Fibroblast of the aortic adventitia (primary cell): Measurements from ENCODE around the gene KATNIP. TPM values are rescaled to one million over a fixed set of nuclear protein-coding genes. Genes with fewer than 3 reads are reported as not detected.

ENCODE experiments used
- DNase-seq: peaks from one replicate; pipeline ENCODE4 v3.0.0-alpha.2; 2010; ENCODE audit warnings: low read depth
- H3K4me3 ChIP-seq: 2 replicates; pipeline ENCODE4 v1.5.1; 2011; ENCODE audit warnings: low read depth, mild to moderate bottlenecking, control low read depth, low read length, moderate library complexity
- CTCF ChIP-seq: IDR thresholded peaks from 2 replicates; pipeline ENCODE4 v1.5.1; 2011; ENCODE audit warnings: mild to moderate bottlenecking, low read length, control low read depth, inconsistent platforms; ENCODE audit not compliant: insufficient read depth
- total RNA-seq: library from RNA; depleted of rRNA; stranded (reverse); fragments of >200 nt; gene quantifications from 2 replicates; pipeline ENCODE4 v1.2.3, GENCODE V29; 2012; ENCODE audit warnings: low replicate concordance

The KATNIP gene
- total RNA-seq, 1 donor, result 23.0 TPM

- no peak overlapping the region for H3K4me3 ChIP-seq
- TF ChIP-seq CTCF, result no peak
- DNase-seq, result peak; percentile 55
These were observed 28.8 kb upstream of the KATNIP start for GRCh38 chr16:27520982-27521673.

- no peak for TF ChIP-seq CTCF
- DNase-seq, result no peak
These were observed 27.7 kb upstream of the KATNIP start for GRCh38 chr16:27522173-27522707.

GRCh38 chr16:27526180-27526579, 23.8 kb upstream of the KATNIP start:
- H3K4me3 ChIP-seq, result no peak overlapping the region
- no peak for DNase-seq
- TF ChIP-seq CTCF, result no peak

More at GRCh38 chr16:27522173-27522707, 27.7 kb upstream of the KATNIP start:
- no peak overlapping the region for H3K4me3 ChIP-seq

GRCh38 chr16:27528294-27528693, 21.6 kb upstream of the KATNIP start:
- no peak for TF ChIP-seq CTCF
- no peak for DNase-seq

GRCh38 chr16:27529962-27530361, 20.0 kb upstream of the KATNIP start:
- no peak for DNase-seq
- TF ChIP-seq CTCF, result no peak
- H3K4me3 ChIP-seq, result no peak overlapping the region

More at GRCh38 chr16:27528294-27528693, 21.6 kb upstream of the KATNIP start:
- no peak overlapping the region for H3K4me3 ChIP-seq

GRCh38 chr16:27531186-27531585, 18.8 kb upstream of the KATNIP start:
- no peak for DNase-seq
- no peak for TF ChIP-seq CTCF

More at GRCh38 chr16:27531186-27531585, 18.8 kb upstream of the KATNIP start:
- no peak overlapping the region for H3K4me3 ChIP-seq
